CD4-positive, alpha-beta T cell (primary cell): ENCODE data around the gene MNT. TPM values are rescaled to one million over a fixed set of nuclear protein-coding genes. Genes with fewer than 3 reads are reported as not detected.

Experiments used
- ATAC-seq: fragments of 200-7000 bp; cut with Tn5 transposase; one replicate; pipeline ENCODE4 v1.10.0; 2022; ENCODE audit warnings: mild to moderate bottlenecking; ENCODE audit not compliant: poor library complexity
- CTCF ChIA-PET: fragments of 350-600 bp; sonication (Branson Sonifier 250); formaldehyde crosslinking; loops from one replicate; lab custom pipeline; 2021; ENCODE audit warnings: antibody characterized with exemption, inconsistent platforms; lab: Charles Lee
- POLR2A ChIA-PET: fragments of 350-600 bp; sonication (Branson Sonifier 250); formaldehyde crosslinking; loops from one replicate; lab custom pipeline; 2021; ENCODE audit warnings: antibody characterized with exemption, inconsistent platforms; lab: Charles Lee
- DNase-seq, 14 experiments: peaks; one replicate each; pipeline ENCODE4 v3.0.0-alpha.2; 2013 to 2020; ENCODE audit warnings: mixed read lengths in 2 of 14
- H3K27ac ChIP-seq, 2 donors: one replicate each; pipeline versions ENCODE4 v1.5.1 to v1.7.0; 2013; ENCODE audit warnings: low read length in 2 of 2, low read depth in 1 of 2, mild to moderate bottlenecking in 1 of 2
- H3K27me3 ChIP-seq, 2 experiments: 1 replicate in 1 of 2; 2 replicates in 1 of 2; pipeline versions ENCODE4 v1.6.1 to v1.7.0; 2013; ENCODE audit warnings: low read length in 2 of 2, control low read depth in 1 of 2, mild to moderate bottlenecking in 1 of 2, moderate library complexity in 1 of 2; ENCODE audit not compliant: insufficient read depth in 2 of 2, control insufficient read depth in 1 of 2
- H3K36me3 ChIP-seq: one replicate; pipeline ENCODE4 v1.6.1; 2013; ENCODE audit warnings: low read length, control low read depth; ENCODE audit not compliant: insufficient read depth
- H3K4me1 ChIP-seq: one replicate; pipeline ENCODE4 v1.6.1; 2013; ENCODE audit warnings: low read length, control low read depth; ENCODE audit not compliant: insufficient read depth
- H3K4me3 ChIP-seq: one replicate; pipeline ENCODE4 v1.5.1; 2013; ENCODE audit warnings: mild to moderate bottlenecking, low read length, moderate library complexity
- H3K9me3 ChIP-seq, 2 experiments: 1 replicate in 1 of 2; 2 replicates in 1 of 2; pipeline versions ENCODE4 v1.6.1 to v1.7.0; 2013; ENCODE audit warnings: low read length in 2 of 2, mild to moderate bottlenecking in 2 of 2, control low read depth in 1 of 2, moderate library complexity in 1 of 2; ENCODE audit not compliant: control insufficient read depth in 1 of 2, insufficient read depth in 1 of 2
- H3K27ac Mint-ChIP-seq: one replicate; pipeline ENCODE4 v1.8.0; 2020; ENCODE audit warnings: mixed read lengths
- H3K27me3 Mint-ChIP-seq: one replicate; pipeline ENCODE4 v1.8.0; 2021; ENCODE audit warnings: mixed read lengths
- H3K36me3 Mint-ChIP-seq: one replicate; pipeline ENCODE4 v1.8.0; 2021; ENCODE audit warnings: low read depth, mixed read lengths
- H3K4me1 Mint-ChIP-seq: one replicate; pipeline ENCODE4 v1.8.0; 2021; ENCODE audit warnings: low read depth, mixed read lengths
- H3K4me3 Mint-ChIP-seq: one replicate; pipeline ENCODE4 v1.8.0; 2020; ENCODE audit warnings: mild to moderate bottlenecking, mixed read lengths
- H3K9me3 Mint-ChIP-seq: one replicate; pipeline ENCODE4 v1.8.0; 2020; ENCODE audit warnings: mixed read lengths
- intact Hi-C, 2 experiments: fragments of 100-400 bp; cut with DNase I in 1 of 2; cut with micrococcal nuclease in 1 of 2; formaldehyde crosslinking; loops; one replicate each; pipeline versions ENCODE4 v1.15.1 to v1.9.0; 2023 to 2025; cut with DNase I, micrococcal nuclease
- total RNA-seq, 174 experiments: library from RNA in 2 of 174; stranded (reverse) in 2 of 174; gene quantifications; one replicate each; pipeline ENCODE4 v1.2.3 and lab custom pipeline; 2021 to 2026
- TF ChIP-seq, protein P1 (sequence below): fragments of 200-600 bp; IDR thresholded peaks from one replicate; pipeline ENCODE4 v1.8.0; 2022; ENCODE audit warnings: antibody characterized with exemption, mild to moderate bottlenecking

The MNT gene
- total RNA-seq, 2 experiments from 2014 or later = 111 to 118 TPM

DNA sequence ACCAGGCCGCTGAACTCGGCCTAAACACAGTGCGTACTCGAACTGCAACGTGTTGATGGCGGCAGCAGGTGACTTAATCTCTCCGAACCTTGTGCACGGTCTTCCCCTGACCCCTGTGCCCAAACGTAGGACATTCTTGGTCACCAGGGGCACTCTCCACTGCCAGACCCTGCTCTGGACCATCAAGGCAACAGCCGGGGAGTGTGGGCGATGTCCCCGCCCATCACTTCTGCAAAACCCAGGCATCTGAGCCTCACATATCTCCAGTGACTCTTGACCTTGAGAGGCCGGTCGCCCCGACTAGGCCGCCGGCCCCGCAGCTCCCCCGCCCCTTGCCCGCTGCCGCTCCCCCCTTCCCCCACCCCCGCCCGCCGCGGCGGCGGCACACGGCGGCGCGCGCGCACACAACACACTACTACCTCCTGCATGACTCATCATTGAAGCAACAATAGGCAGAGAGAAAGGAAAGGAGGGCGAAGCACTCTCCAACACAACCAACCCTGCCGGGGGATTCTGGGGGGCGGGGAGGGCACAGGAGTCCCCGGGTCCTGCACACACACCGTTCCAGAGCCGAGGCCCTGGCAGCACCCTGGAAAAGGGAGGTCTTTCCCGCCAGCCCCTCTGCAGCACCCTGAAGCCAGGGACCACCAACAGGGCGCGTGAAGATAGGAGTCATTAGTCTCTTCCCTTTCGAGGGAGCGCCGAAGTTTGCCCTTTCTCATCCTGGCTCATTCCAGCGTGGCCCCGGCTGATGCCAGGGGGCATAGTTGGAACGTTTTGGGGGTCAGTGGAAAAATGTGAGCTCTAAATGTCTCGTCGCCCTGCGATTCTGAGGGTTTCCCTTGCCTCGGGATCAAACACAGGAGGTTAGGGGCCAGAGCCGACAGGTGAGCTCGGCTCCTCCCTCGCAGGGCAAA is 1.9 kb downstream of the MNT start:
- ATAC-seq = peak; percentile 12
- POLR2A ChIA-PET = interaction anchor here (1.1 to 6.5 kb wide), 9 partner anchors 7 to 1968 kb away, joined by 3 to 132 read pairs (median 12); partner anchors contain the start of genes METTL16, SGSM2, TSR1 and UBE2G1
- CTCF ChIA-PET = interaction anchor here (1.2 to 7.8 kb wide), 5 partner anchors 16 to 154 kb away, joined by 3 to 52 read pairs (median 5); partner anchors contain the start of gene TSR1

DNA sequence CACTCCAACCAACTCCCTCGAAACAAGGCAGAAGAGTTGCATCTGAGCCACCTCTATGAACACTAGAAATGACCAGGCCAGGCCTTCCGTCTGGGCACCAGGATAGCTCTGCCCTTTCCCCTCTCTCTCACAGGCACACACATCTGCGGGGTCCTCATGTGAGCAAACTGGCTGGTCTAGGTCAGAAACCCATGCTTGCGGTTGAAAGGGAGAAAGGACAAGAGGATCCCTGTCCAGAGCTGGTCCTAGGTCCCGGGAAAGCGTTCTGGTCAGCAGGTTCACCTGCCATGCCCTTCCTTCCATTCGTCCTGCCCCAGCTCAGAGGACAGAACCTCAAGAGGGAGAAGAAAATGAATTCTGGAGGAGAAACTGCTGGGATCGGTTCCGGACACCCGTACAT is 2.7 kb downstream of the MNT start:
- intact Hi-C loops = loop anchor here in 1 of 2 experiments (5.0 to 10.0 kb wide), 2 partner anchors 197 to 314 kb away; partner anchors contain the start of genes CLUH and PAFAH1B1

More for the DNA sequence above, 1.9 kb downstream of the MNT start:
- peak overlapping the region; percentile 99 for H3K27ac Mint-ChIP-seq
- peaks cover 24% of the 10 kb centered on the region for H3K36me3 Mint-ChIP-seq
- H3K9me3 Mint-ChIP-seq = no peaks in the 10 kb centered on the region
- intact Hi-C loops = loop anchor here in 1 of 2 experiments (5.0 to 10.0 kb wide), 2 partner anchors 196 to 313 kb away; partner anchors contain the start of genes CLUH and PAFAH1B1
- TF ChIP-seq, protein P1, sequence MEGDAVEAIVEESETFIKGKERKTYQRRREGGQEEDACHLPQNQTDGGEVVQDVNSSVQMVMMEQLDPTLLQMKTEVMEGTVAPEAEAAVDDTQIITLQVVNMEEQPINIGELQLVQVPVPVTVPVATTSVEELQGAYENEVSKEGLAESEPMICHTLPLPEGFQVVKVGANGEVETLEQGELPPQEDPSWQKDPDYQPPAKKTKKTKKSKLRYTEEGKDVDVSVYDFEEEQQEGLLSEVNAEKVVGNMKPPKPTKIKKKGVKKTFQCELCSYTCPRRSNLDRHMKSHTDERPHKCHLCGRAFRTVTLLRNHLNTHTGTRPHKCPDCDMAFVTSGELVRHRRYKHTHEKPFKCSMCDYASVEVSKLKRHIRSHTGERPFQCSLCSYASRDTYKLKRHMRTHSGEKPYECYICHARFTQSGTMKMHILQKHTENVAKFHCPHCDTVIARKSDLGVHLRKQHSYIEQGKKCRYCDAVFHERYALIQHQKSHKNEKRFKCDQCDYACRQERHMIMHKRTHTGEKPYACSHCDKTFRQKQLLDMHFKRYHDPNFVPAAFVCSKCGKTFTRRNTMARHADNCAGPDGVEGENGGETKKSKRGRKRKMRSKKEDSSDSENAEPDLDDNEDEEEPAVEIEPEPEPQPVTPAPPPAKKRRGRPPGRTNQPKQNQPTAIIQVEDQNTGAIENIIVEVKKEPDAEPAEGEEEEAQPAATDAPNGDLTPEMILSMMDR = no peak
- Histone ChIP-seq H3K4me1 (peaks cover 77% of the 10 kb centered on the region), H3K36me3 (peaks cover 2% of the 10 kb centered on the region), H3K9me3 (no peaks in the 10 kb centered on the region), H3K27me3 (no peaks in the 10 kb centered on the region), H3K27ac (peak overlapping the region; percentile 90 to 93), H3K4me3 (peak overlapping the region; percentile 93)
- H3K4me1 Mint-ChIP-seq = peaks cover 63% of the 10 kb centered on the region
- peak; percentile 33 to 85 (median 62) for DNase-seq
- H3K4me3 Mint-ChIP-seq = peak overlapping the region; percentile 93
- no peaks in the 10 kb centered on the region for H3K27me3 Mint-ChIP-seq

More for the DNA sequence above, 2.7 kb downstream of the MNT start:
- DNase-seq (no peak), ATAC-seq (no peak)
- CTCF ChIA-PET = interaction anchor here (7.8 kb wide), 1 partner anchor 16 kb away, joined by 52 read pairs; no protein-coding TSS in a partner anchor
- Histone ChIP-seq H3K9me3 (no peaks in the 10 kb centered on the region), H3K4me3 (no peak overlapping the region), H3K36me3 (peaks cover 2% of the 10 kb centered on the region), H3K4me1 (peaks cover 77% of the 10 kb centered on the region), H3K27me3 (no peaks in the 10 kb centered on the region), H3K27ac (no peak overlapping the region)
- Mint-ChIP-seq H3K36me3 (peaks cover 28% of the 10 kb centered on the region), H3K27ac (peak overlapping the region; percentile 99), H3K27me3 (no peaks in the 10 kb centered on the region), H3K4me3 (peak overlapping the region; percentile 93), H3K9me3 (no peaks in the 10 kb centered on the region), H3K4me1 (peaks cover 66% of the 10 kb centered on the region)
- TF ChIP-seq, protein P1 = no peak
- POLR2A ChIA-PET = interaction anchor here (2.1 to 4.1 kb wide), 2 partner anchors 45 to 61 kb away, joined by 6 to 66 read pairs; partner anchors contain the start of genes SGSM2 and TSR1
